Measurements from ENCODE around the gene STARD3NL.

- TF ChIP-seq POLR2A (IDR thresholded peaks at IDR 0.05; ENCODE audit: low read length), result no peak
- TF ChIP-seq GATA1 (IDR thresholded peaks at IDR 0.05; ENCODE audit: low read depth, low read length), result no peak
Observed at GRCh38 chr7:38235606-38236005, 57.6 kb downstream of the STARD3NL start.

Measured in erythroblast (primary cell).